H54 (cell line): ENCODE results near the gene ABCD3.

Experiments used
- DNase-seq: peaks from one replicate; pipeline ENCODE4 v3.0.0; 2011; ENCODE audit warnings: low spot score, mixed read lengths; ENCODE audit not compliant: insufficient read length
- FAIRE-seq: peaks from 3 replicates; lab custom pipeline; 2011; peaks lifted over from hg19 to GRCh38; lab: Jason Lieb, UNC
- POLR2A ChIP-seq: IDR thresholded peaks from 2 replicates; pipeline ENCODE4 v1.6.1; 2011; ENCODE audit warnings: low read depth, mild to moderate bottlenecking, low read length

The ABCD3 gene

GRCh38 chr1:94396356-94397010, 21.7 kb upstream of the ABCD3 start:
- DNase-seq (no peak), FAIRE-seq (no peak)
- no peak for TF ChIP-seq POLR2A

GRCh38 chr1:94398356-94398755, 19.8 kb upstream of the ABCD3 start:
- FAIRE-seq (no peak), DNase-seq (no peak)
- TF ChIP-seq POLR2A = no peak

GRCh38 chr1:94399453-94399852, 18.7 kb upstream of the ABCD3 start:
- DNase-seq (no peak), FAIRE-seq (no peak)
- no peak for TF ChIP-seq POLR2A

GRCh38 chr1:94401206-94401605, 17.0 kb upstream of the ABCD3 start:
- TF ChIP-seq POLR2A = no peak
- FAIRE-seq (no peak), DNase-seq (no peak)

DNA sequence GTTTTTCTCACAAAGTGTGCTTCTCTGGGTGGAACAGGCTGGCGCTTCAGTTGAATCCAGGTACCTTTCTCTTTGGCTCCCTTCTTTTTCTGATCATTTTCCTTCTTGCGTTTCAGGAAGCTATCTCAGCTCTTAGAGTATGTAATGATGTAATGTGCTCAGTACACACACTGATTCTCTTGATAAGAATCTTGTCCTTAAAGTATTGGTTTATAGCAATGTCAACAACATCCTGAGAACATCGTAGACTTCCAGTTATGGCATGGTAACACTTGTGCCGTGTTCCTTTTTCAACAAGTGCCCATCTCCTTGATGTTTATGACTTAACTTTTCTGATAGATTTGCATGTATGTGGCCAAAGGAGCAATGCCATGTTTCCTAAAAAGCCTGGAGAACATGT, 11.7 kb upstream of the ABCD3 start:
- FAIRE-seq = no peak
- no peak for TF ChIP-seq POLR2A
- DNase-seq = no peak

DNA sequence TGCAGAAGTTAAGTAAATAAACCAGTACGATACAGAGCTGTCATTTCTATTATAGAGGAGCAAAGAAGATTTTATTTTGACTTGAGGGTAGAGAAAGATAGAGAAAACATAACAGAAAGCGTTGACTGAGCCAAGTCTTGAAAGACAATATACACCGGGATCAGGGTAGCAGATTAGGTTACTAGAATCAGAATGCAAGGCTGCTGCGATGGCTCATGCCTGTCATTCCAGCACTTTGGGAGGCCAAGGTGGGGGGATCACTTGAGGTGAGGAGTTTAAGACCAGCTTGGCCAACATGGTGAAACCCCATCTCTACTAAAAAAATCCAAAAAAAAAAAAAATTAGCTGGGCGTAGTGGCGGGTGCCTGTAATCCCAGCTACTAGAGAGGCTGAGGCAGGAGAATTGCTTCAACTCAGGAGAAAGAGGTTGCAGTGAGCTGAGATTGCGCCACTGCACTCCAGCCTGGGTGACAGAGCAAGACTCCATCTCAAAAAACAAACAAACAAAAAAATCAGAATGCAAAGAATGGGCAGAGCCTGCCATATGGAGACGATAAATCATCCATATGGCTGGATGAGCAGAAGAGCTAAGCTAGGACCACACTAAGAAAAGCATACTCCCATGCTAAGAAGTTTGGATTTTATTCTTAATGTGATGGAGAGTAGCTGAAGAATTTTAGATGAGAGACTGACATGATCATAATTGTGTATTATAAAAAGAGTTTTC, 9.9 kb upstream of the ABCD3 start:
- FAIRE-seq = no peak
- TF ChIP-seq POLR2A = no peak

GRCh38 chr1:94411237-94411636, 7.0 kb upstream of the ABCD3 start:
- no peak for TF ChIP-seq POLR2A
- FAIRE-seq = no peak
- no peak for DNase-seq

More for the DNA sequence above, 9.9 kb upstream of the ABCD3 start:
- no peak for DNase-seq

DNA sequence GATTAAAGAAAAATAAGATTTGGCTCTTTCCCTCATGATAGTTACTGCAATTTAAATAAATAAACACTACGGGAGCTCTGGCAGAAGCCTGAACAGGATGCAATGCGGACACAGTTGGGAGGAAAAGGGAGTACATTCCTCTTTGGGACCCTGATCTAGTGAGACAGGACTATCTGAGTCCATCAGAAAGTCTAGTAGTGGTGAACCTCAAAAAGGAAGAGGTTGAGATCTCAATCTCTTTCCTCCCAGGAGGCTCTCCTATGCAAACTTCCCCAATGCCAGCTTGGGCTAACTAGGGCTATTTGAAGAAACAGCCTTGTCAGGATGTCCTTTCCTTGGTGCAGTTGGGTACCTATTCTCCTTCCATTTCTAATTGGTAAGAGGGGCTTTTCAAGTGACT, 4.9 kb upstream of the ABCD3 start:
- no peak for TF ChIP-seq POLR2A
- FAIRE-seq (no peak), DNase-seq (no peak)

DNA sequence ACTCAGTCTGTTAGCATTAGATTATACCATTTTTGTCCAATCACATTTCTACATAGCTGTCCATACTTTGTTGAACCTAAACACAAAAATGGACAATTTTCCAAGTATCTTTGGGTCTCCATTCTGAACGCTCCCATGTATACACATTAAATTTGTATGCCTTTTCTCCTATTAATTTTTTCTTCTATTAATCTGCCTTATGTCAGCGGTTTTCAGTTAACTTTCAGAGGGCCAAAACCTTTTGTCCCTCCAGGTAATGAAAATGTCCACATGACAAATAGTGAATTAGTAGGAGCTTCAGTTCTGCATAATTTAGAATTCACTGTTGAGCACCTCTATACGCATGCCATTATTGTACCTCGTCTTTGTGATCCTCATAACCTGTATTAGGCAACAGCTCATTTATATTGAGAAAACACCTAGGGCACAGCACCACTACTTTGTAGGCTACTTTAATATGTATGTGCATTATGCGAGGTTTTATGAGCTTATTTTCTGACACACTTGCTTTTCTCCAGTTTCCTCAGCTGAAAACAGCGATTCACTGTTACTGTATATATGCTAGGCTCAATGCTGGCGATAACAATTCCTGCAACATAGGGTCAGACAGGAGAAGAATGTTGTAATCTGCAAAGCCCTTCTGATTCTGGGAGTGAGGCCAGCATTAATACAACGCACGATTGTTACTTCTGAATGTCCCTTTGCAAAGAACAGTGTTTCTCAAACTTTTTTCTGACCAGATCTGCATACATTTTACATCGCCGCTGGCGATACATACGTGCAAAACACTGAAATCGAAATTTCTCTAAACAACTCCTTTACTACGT, 1.1 kb upstream of the ABCD3 start:
- TF ChIP-seq POLR2A = no peak
- FAIRE-seq (no peak), DNase-seq (no peak)

- no peak for DNase-seq
- TF ChIP-seq POLR2A = no peak
- FAIRE-seq = no peak
Observed at GRCh38 chr1:94417728-94417977, 536 bp upstream of the ABCD3 start.

GRCh38 chr1:94418664-94419655, 771 bp downstream of the ABCD3 start:
- DNase-seq = no peak
- no peak for TF ChIP-seq POLR2A
- FAIRE-seq = peak; percentile 78

DNA sequence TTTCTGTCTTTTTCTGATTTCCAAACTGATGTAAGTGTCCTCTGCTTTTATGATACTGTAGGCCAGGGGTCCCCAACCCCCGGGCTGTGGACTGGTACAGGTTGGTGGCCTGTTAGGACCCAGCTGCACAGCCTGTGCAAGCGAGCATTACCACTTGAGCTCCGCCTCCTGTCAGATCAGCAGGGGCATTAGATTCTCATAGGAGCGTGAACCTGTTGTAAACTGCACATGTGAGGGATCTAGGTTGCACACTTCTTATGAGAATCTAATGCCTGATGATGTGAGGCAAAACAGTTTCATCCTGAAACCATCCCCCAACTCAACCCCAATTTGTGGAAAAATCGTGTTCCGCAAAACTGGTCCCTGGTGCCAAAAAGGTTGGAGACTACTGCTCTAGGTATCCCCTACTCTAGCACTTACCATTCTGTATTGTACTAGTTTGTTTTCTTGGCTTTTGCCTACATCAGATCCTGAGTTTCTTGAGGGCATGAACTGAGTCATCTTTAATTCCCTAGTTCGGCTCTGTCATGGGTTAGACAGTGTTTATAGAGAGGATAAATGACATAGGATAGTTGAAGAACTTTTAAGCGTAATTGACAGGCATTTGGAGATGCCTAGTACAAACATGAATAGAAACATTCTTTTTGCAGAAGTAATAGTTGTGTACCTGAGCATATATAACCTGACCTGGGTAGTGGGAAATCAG, 4.1 kb downstream of the ABCD3 start:
- peak; percentile 84 for FAIRE-seq
- no peak for TF ChIP-seq POLR2A
- no peak for DNase-seq
